SK-N-SH (cell line): ENCODE measurements around the gene CHMP4A. TPM values are rescaled to one million over a fixed set of nuclear protein-coding genes. Genes with fewer than 3 reads are reported as not detected.

Source experiments
- CTCF ChIA-PET: fragments of 300-600, 350-600 bp; formaldehyde crosslinking; extraction: SDS; loops from one replicate; lab custom pipeline; 2021; lab: Yijun Ruan, JAX
- POLR2A ChIA-PET: fragments of 350-600 bp; sonication (Branson Sonifier 250); formaldehyde crosslinking; extraction: SDS; loops from one replicate; lab custom pipeline; 2020; ENCODE audit warnings: antibody characterized with exemption, inconsistent platforms; lab: Yijun Ruan, JAX
- DNase-seq: peaks from one replicate; pipeline ENCODE4 v3.0.0; 2012
- H2AFZ ChIP-seq: fragments of 200-600 bp; sonication (generic); 2 replicates; pipeline ENCODE4 v1.8.1; 2016; ENCODE audit warnings: antibody characterized with exemption, mild to moderate bottlenecking, low read depth
- H3F3A ChIP-seq: fragments of 200-600 bp; sonication (generic); replicated peaks from 2 replicates; pipeline ENCODE3; 2016; ENCODE audit warnings: antibody characterized with exemption, mild to moderate bottlenecking; ENCODE audit not compliant: insufficient read depth
- H3K27ac ChIP-seq, 2 experiments: fragments of 200-500 bp in 1 of 2; fragments of 200-600 bp in 1 of 2; sonication (Bioruptor generic) in 1 of 2; sonication (generic), shearing (Covaris generic) in 1 of 2; 2 replicates each; pipeline versions ENCODE4 v1.5.1 to v1.6.1; 2014 to 2016; ENCODE audit warnings: low read depth in 2 of 2, inconsistent platforms in 1 of 2, low read length in 1 of 2, mild to moderate bottlenecking in 1 of 2, mixed read lengths in 1 of 2
- H3K27me3 ChIP-seq: fragments of 200-600 bp; sonication (generic), shearing (Covaris generic); 2 replicates; pipeline ENCODE4 v1.6.1; 2016; ENCODE audit warnings: mixed run types; ENCODE audit not compliant: insufficient read depth
- H3K36me3 ChIP-seq, 2 experiments: fragments of 200-500 bp in 1 of 2; fragments of 200-600 bp in 1 of 2; sonication (Bioruptor generic) in 1 of 2; sonication (generic) in 1 of 2; replicated peaks in 1 of 2; 2 replicates each; pipeline versions ENCODE3 to v1.5.1; 2014 to 2016; ENCODE audit warnings: low read length in 1 of 2, mild to moderate bottlenecking in 1 of 2; ENCODE audit not compliant: insufficient read depth in 2 of 2, control insufficient read depth in 1 of 2
- H3K4me1 ChIP-seq, 2 experiments: fragments of 200-500 bp in 1 of 2; fragments of 200-600 bp in 1 of 2; sonication (Bioruptor generic) in 1 of 2; sonication (generic), shearing (Covaris generic) in 1 of 2; 2 replicates each; pipeline versions ENCODE4 v1.5.1 to v1.6.1; 2014 to 2016; ENCODE audit warnings: low read depth in 1 of 2, low read length in 1 of 2, mixed run types in 1 of 2; ENCODE audit not compliant: insufficient read depth in 2 of 2, control insufficient read depth in 1 of 2
- H3K4me2 ChIP-seq: fragments of 200-600 bp; sonication (generic), shearing (Covaris generic); 2 replicates; pipeline ENCODE4 v1.6.1; 2017; ENCODE audit warnings: mixed run types
- H3K4me3 ChIP-seq, 2 experiments: fragments of 200-500 bp in 1 of 2; fragments of 200-600 bp in 1 of 2; sonication (Bioruptor generic) in 1 of 2; sonication (generic), shearing (Covaris generic) in 1 of 2; 2 replicates each; pipeline versions ENCODE4 v1.5.1 to v1.8.1; 2014 to 2016; ENCODE audit warnings: low read depth in 2 of 2, inconsistent platforms in 1 of 2, low read length in 1 of 2, mild to moderate bottlenecking in 1 of 2, mixed read lengths in 1 of 2, moderate library complexity in 1 of 2
- H3K79me2 ChIP-seq: fragments of 200-600 bp; sonication (generic); 2 replicates; pipeline ENCODE4 v1.8.1; 2017; ENCODE audit warnings: mild to moderate bottlenecking; ENCODE audit not compliant: insufficient read depth
- H3K9ac ChIP-seq: fragments of 200-600 bp; sonication (generic); 2 replicates; pipeline ENCODE4 v1.6.1; 2017; ENCODE audit warnings: mixed run types
- H3K9me2 ChIP-seq: fragments of 200-600 bp; sonication (generic); 2 replicates; pipeline ENCODE4 v1.6.1; 2017; ENCODE audit warnings: mixed run types
- H3K9me3 ChIP-seq: fragments of 200-600 bp; sonication (generic); 2 replicates; pipeline ENCODE4 v1.6.1; 2017; ENCODE audit warnings: mixed run types, mild to moderate bottlenecking, moderate library complexity
- H4K20me1 ChIP-seq: fragments of 200-600 bp; sonication (generic); 2 replicates; pipeline ENCODE4 v1.6.1; 2017; ENCODE audit warnings: mild to moderate bottlenecking, mixed run types; ENCODE audit not compliant: insufficient read depth
- CHD2 ChIP-seq: fragments of 150-350 bp; IDR thresholded peaks from 2 replicates; pipeline ENCODE4 v1.6.1; 2018; ENCODE audit warnings: low read length; ENCODE audit not compliant: partially characterized antibody
- CTCF ChIP-seq: fragments of 200-600 bp; sonication (generic); IDR thresholded peaks from 2 replicates; pipeline ENCODE4 v1.6.1; 2017; ENCODE audit warnings: antibody characterized with exemption, mild to moderate bottlenecking, moderate library complexity
- EP300 ChIP-seq, 2 experiments: IDR thresholded peaks; 2 replicates each; pipeline versions ENCODE4 v1.4.0 to v1.6.1; 2012; ENCODE audit warnings: borderline replicate concordance in 1 of 2, low read depth in 1 of 2, low read length in 1 of 2
- FOSL2 ChIP-seq: IDR thresholded peaks from 2 replicates; pipeline ENCODE4 v1.4.0; 2012; ENCODE audit warnings: low read depth, mild to moderate bottlenecking, moderate library complexity, borderline replicate concordance
- FOXJ3 ChIP-seq: sonication (generic); formaldehyde crosslinking; IDR thresholded peaks from 2 replicates; pipeline ENCODE4 v1.5.1; 2020; ENCODE audit warnings: mild to moderate bottlenecking, missing genetic modification reagents
- FOXM1 ChIP-seq: IDR thresholded peaks from 2 replicates; pipeline ENCODE4 v1.4.0; 2012; ENCODE audit warnings: low read depth, mild to moderate bottlenecking
- GABPA ChIP-seq: IDR thresholded peaks from 2 replicates; pipeline ENCODE4 v1.4.0; 2012; ENCODE audit warnings: low read depth, mild to moderate bottlenecking
- GATA2 ChIP-seq: sonication (generic); formaldehyde crosslinking; IDR thresholded peaks from 2 replicates; pipeline ENCODE4 v1.5.0; 2020; ENCODE audit warnings: mild to moderate bottlenecking, missing genetic modification reagents
- IRF3 ChIP-seq: fragments of 150-350 bp; IDR thresholded peaks from 2 replicates; pipeline ENCODE4 v1.6.1; 2016; ENCODE audit warnings: mild to moderate bottlenecking, low read depth, low read length
- MEF2A ChIP-seq: IDR thresholded peaks from 2 replicates; pipeline ENCODE4 v1.4.0; 2012; ENCODE audit warnings: low read depth, borderline replicate concordance
- MXI1 ChIP-seq: IDR thresholded peaks from 2 replicates; pipeline ENCODE4 v1.6.1; 2012; ENCODE audit warnings: mild to moderate bottlenecking, low read depth, low read length, improper control_type of control experiment
- NRF1 ChIP-seq: IDR thresholded peaks from 2 replicates; pipeline ENCODE4 v1.6.1; 2012; ENCODE audit warnings: low read depth, mild to moderate bottlenecking, low read length
- PBX3 ChIP-seq: IDR thresholded peaks from 2 replicates; pipeline ENCODE4; 2012
- POLR2AphosphoS5 ChIP-seq: IDR thresholded peaks from 2 replicates; pipeline ENCODE4 v1.6.1; 2012; ENCODE audit warnings: low read depth, low read length
- RAD21 ChIP-seq: IDR thresholded peaks from 2 replicates; pipeline ENCODE4 v1.6.1; 2012; ENCODE audit warnings: mild to moderate bottlenecking, low read length
- RXRA ChIP-seq: IDR thresholded peaks from 2 replicates; pipeline ENCODE4 v1.4.0; 2012; ENCODE audit warnings: low read depth, mild to moderate bottlenecking, borderline replicate concordance
- SIN3A ChIP-seq: IDR thresholded peaks from 2 replicates; pipeline ENCODE4 v1.6.1; 2012; ENCODE audit warnings: low read depth, mild to moderate bottlenecking, low read length, moderate library complexity, borderline replicate concordance
- TAF1 ChIP-seq: IDR thresholded peaks from 2 replicates; pipeline ENCODE4 v1.6.1; 2012; ENCODE audit warnings: low read depth, mild to moderate bottlenecking, low read length, moderate library complexity, borderline replicate concordance
- TCF12 ChIP-seq: IDR thresholded peaks from 2 replicates; pipeline ENCODE4 v1.4.0; 2012
- USF2 ChIP-seq: fragments of 150-350 bp; IDR thresholded peaks from 2 replicates; pipeline ENCODE4 v1.6.1; 2017; ENCODE audit warnings: antibody characterized with exemption, low read length, low read depth, borderline replicate concordance
- YY1 ChIP-seq: IDR thresholded peaks from 2 replicates; pipeline ENCODE4 v1.4.0; 2012; ENCODE audit warnings: low read depth, mild to moderate bottlenecking
- WGBS: methylation state at CpG from one replicate; pipeline ENCODE4 v1.1.6; 2017; ENCODE audit warnings: low lambda C conversion rate; 5-methylcytosine and 5-hydroxymethylcytosine counted together
- polyA plus RNA-seq, 3 experiments: library from polyadenylated mRNA; depleted of rRNA; stranded (reverse); fragments of >200 nt; gene quantifications; 2 replicates each; pipeline ENCODE4 v1.2.3, GENCODE V29; 2012

Gene CHMP4A
- polyA plus RNA-seq, 1 of the 3 experiments (the other 2 are of a cell fraction), result 92.4 TPM

GRCh38 chr14:24177041-24177825, 36.1 kb downstream of the CHMP4A start:
- no peak for DNase-seq
- Histone ChIP-seq H3K27me3 (no peaks in the 10 kb centered on the region), H3K4me1 (peaks cover 0 to 20% of the 10 kb centered on the region in 2 experiments; a peak in 2 of 4 replicates), H3K4me2 (no peak overlapping the region), H3K9ac (no peak overlapping the region), H3K79me2 (no peaks in the 10 kb centered on the region), H3K9me3 (no peaks in the 10 kb centered on the region), H4K20me1 (no peaks in the 10 kb centered on the region), H3K36me3 (peaks cover 4 to 53% of the 10 kb centered on the region in 2 experiments)
- WGBS, result 87% methylated on average over 11 of the region's 12 CpGs
- no peak for TF ChIP-seq MXI1
- TF ChIP-seq PBX3, result no peak
- no peak for TF ChIP-seq GATA2 (CRISPR knock-in tag)
- no peak for TF ChIP-seq POLR2AphosphoS5
- TF ChIP-seq SIN3A, result no peak
- no peak for TF ChIP-seq MEF2A
- TF ChIP-seq RAD21, result no peak
- no peak for TF ChIP-seq NRF1
- no peak for TF ChIP-seq FOXJ3 (CRISPR knock-in tag)
- no peak for TF ChIP-seq FOXM1
- TF ChIP-seq, all 33 proteins: peak for 0
- no peaks in the 10 kb centered on the region for H3K9me2 ChIP-seq
- ChIA-PET CTCF (interaction anchor here (0.9 to 2.0 kb wide), 4 partner anchors 16 to 238 kb away, joined by 3 to 11 read pairs (median 3); partner anchors contain the start of genes IRF9 and TM9SF1), POLR2A (interaction anchor here (0.9 to 1.8 kb wide), 2 partner anchors 10 to 36 kb away, joined by 4 to 10 read pairs; partner anchors contain the start of genes CHMP4A and IPO4)
- peaks cover 11% of the 10 kb centered on the region for H3F3A ChIP-seq
- H2AFZ ChIP-seq, result no peak overlapping the region
- no peak overlapping the region for H3K4me3 ChIP-seq
- H3K27ac ChIP-seq, result no peak overlapping the region; a peak in 1 of 4 replicates

- Histone ChIP-seq H3F3A (peaks cover 11% of the 10 kb centered on the region), H3K79me2 (no peaks in the 10 kb centered on the region), H2AFZ (no peak overlapping the region), H3K4me3 (no peak overlapping the region), H3K9me2 (no peaks in the 10 kb centered on the region), H3K27ac (no peak overlapping the region; a peak in 1 of 4 replicates), H3K9ac (no peak overlapping the region), H3K4me2 (no peak overlapping the region), H3K27me3 (no peaks in the 10 kb centered on the region), H3K9me3 (no peaks in the 10 kb centered on the region), H3K36me3 (peaks cover 4 to 46% of the 10 kb centered on the region in 2 experiments), H4K20me1 (no peaks in the 10 kb centered on the region), H3K4me1 (peaks cover 0 to 20% of the 10 kb centered on the region in 2 experiments; a peak in 2 of 4 replicates)
- ChIA-PET CTCF (interaction anchor here (0.9 kb wide), 2 partner anchors 15 to 238 kb away, joined by 3 read pairs; partner anchors contain the start of gene IRF9), POLR2A (interaction anchor here (1.8 kb wide), 1 partner anchor 11 kb away, joined by 10 read pairs; the partner anchor contains the start of gene IPO4)
- no peak for DNase-seq
- 100% methylated on average over 5 of the region's 5 CpGs for WGBS
- TF ChIP-seq CTCF (no peak), EP300 (IDR thresholded peaks at IDR 0.05; ENCODE audit: borderline replicate concordance in 1 of 2, low read depth in 1 of 2, low read length in 1 of 2) (no peak), YY1 (no peak), TCF12 (no peak), TAF1 (no peak), IRF3 (no peak), GABPA (no peak), RAD21 (no peak), FOSL2 (no peak), RXRA (no peak), GATA2 (CRISPR knock-in tag) (no peak), CHD2 (no peak), USF2 (no peak)
These were observed 36.7 kb downstream of the CHMP4A start for GRCh38 chr14:24176599-24176998.
